K562 (cell line): ENCODE measurements around the gene NRXN2. TPM values are rescaled to one million over a fixed set of nuclear protein-coding genes. Genes with fewer than 3 reads are reported as not detected.

ENCODE experiments used
- CBX2 ChIP-seq: fragments of 200-600 bp; sonication (generic); IDR thresholded peaks from one replicate; pipeline ENCODE4 v1.6.1; 2012; ENCODE audit warnings: mild to moderate bottlenecking, low read length, inconsistent platforms; ENCODE audit not compliant: insufficient read depth, poor library complexity, severe bottlenecking
- GABPB2 ChIP-seq: fragments of 250-450 bp; sonication (Bioruptor Pico); conservative IDR thresholded peaks from 2 replicates; pipeline ENCODE4 v1.5.1; 2021; ENCODE audit warnings: mild to moderate bottlenecking
- POLR2A ChIP-seq: fragments of 450-650 bp; conservative IDR thresholded peaks from 2 replicates; pipeline ENCODE4 v1.6.1; 2016
- RBFOX2 ChIP-seq: fragments of 200-400 bp; formaldehyde crosslinking; IDR thresholded peaks from 2 replicates; pipeline ENCODE4 v1.6.1; 2017; ENCODE audit warnings: low read depth, mild to moderate bottlenecking, low read length, moderate library complexity
- SUPT5H ChIP-seq: fragments of 450-650 bp; IDR thresholded peaks from 2 replicates; pipeline ENCODE4 v1.6.1; 2016
- TRIM24 ChIP-seq, 2 experiments: fragments of 450-650 bp; IDR thresholded peaks; 2 replicates each; pipeline ENCODE4 v1.6.1; 2016
- polyA plus RNA-seq, 8 experiments: library from polyadenylated mRNA; depleted of rRNA in 4 of 8; stranded (reverse) in 5 of 8; unstranded in 3 of 8; fragments of >200 nt; fragmentation: Nextera tagmentation in 2 of 8; fragmentation: Illumina TruSeq in 1 of 8; extraction: Ambion mirVana in 2 of 8; extraction: Trizol in 1 of 8; gene quantifications; 2 replicates each; pipeline versions ENCODE4 v1.2.1 to v1.2.3, GENCODE V29; 2011 to 2014; ENCODE audit warnings: inconsistent platforms in 1 of 8, missing spikeins in 1 of 8
- total RNA-seq, 7 experiments: library from RNA; depleted of rRNA in 6 of 7; stranded (reverse); fragments of >200 nt in 6 of 7; fragmentation: Illumina TruSeq in 2 of 7; extraction: Trizol in 2 of 7; gene quantifications; 2 replicates each; pipeline versions ENCODE4 v1.2.1 to v1.2.3, GENCODE V29; 2011 to 2021; ENCODE audit warnings: low replicate concordance in 1 of 7
- TF ChIP-seq, protein P1 (sequence below), 2 experiments: fragments of 150-350 bp in 1 of 2; IDR thresholded peaks; 2 replicates each; pipeline ENCODE4 v1.6.1; 2012 to 2016; ENCODE audit warnings: low read depth in 2 of 2, low read length in 2 of 2, mild to moderate bottlenecking in 1 of 2, moderate library complexity in 1 of 2

The NRXN2 gene
- total and polyA plus RNA-seq, 9 of the 15 experiments (the other 6 are each of a cell fraction or from before 2014, with no cell fraction given): 0.07 to 0.47 (median 0.15) TPM; not detected in 4

GRCh38 chr11:64763526-64764039 lies 40.6 kb upstream of the NRXN2 start (continued):
- TF ChIP-seq, protein P1, sequence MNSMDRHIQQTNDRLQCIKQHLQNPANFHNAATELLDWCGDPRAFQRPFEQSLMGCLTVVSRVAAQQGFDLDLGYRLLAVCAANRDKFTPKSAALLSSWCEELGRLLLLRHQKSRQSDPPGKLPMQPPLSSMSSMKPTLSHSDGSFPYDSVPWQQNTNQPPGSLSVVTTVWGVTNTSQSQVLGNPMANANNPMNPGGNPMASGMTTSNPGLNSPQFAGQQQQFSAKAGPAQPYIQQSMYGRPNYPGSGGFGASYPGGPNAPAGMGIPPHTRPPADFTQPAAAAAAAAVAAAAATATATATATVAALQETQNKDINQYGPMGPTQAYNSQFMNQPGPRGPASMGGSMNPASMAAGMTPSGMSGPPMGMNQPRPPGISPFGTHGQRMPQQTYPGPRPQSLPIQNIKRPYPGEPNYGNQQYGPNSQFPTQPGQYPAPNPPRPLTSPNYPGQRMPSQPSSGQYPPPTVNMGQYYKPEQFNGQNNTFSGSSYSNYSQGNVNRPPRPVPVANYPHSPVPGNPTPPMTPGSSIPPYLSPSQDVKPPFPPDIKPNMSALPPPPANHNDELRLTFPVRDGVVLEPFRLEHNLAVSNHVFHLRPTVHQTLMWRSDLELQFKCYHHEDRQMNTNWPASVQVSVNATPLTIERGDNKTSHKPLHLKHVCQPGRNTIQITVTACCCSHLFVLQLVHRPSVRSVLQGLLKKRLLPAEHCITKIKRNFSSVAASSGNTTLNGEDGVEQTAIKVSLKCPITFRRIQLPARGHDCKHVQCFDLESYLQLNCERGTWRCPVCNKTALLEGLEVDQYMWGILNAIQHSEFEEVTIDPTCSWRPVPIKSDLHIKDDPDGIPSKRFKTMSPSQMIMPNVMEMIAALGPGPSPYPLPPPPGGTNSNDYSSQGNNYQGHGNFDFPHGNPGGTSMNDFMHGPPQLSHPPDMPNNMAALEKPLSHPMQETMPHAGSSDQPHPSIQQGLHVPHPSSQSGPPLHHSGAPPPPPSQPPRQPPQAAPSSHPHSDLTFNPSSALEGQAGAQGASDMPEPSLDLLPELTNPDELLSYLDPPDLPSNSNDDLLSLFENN (IDR thresholded peaks at IDR 0.05; ENCODE audit: low read depth in 2 of 2, low read length in 2 of 2): no peak
- TF ChIP-seq TRIM24 (IDR thresholded peaks at IDR 0.05) (no peak), POLR2A (peak; percentile 35), GABPB2 (CRISPR knock-in tag) (no peak), RBFOX2 (peak; percentile 52; the same call in 1 of the 2 replicates), SUPT5H (peak; percentile 40), CBX2 (no peak)
- TF ChIP-seq, all 486 proteins: peak for 5
